Measurements from ENCODE around the gene KCNK3. TPM values are rescaled to one million over a fixed set of nuclear protein-coding genes. Genes with fewer than 3 reads are reported as not detected.

The KCNK3 gene
- total RNA-seq, 1 donor from 2014 or later, result 21.7 TPM

DNA sequence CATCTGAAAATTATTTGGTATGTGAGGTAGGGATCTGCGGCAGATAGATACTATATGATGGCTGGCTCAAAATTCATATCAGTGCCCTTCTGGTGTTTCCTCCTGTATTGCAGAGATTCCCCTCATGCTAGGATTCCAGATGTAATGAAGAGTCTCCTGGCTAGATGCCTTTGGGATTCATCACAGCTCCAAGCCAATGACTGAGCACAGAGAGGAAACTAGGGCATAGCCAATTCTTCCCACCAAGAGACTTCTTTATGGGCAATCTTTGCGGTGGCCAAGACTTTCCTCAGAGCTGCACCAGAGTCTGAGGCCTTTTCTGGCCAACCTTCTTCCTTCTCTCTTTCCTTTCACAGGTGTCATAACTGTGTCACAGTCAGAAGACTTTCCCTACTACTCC, 25.9 kb upstream of the KCNK3 start:
- peaks cover 3% of the 10 kb centered on the region for H3K9me3 Mint-ChIP-seq (ENCODE audit: unreplicated experiment)
- peaks cover 12% of the 10 kb centered on the region for H3K4me1 Mint-ChIP-seq (ENCODE audit: low read depth, unreplicated experiment)
- H3K4me3 Mint-ChIP-seq (ENCODE audit: unreplicated experiment), result no peak overlapping the region
- TF ChIP-seq, protein P1, sequence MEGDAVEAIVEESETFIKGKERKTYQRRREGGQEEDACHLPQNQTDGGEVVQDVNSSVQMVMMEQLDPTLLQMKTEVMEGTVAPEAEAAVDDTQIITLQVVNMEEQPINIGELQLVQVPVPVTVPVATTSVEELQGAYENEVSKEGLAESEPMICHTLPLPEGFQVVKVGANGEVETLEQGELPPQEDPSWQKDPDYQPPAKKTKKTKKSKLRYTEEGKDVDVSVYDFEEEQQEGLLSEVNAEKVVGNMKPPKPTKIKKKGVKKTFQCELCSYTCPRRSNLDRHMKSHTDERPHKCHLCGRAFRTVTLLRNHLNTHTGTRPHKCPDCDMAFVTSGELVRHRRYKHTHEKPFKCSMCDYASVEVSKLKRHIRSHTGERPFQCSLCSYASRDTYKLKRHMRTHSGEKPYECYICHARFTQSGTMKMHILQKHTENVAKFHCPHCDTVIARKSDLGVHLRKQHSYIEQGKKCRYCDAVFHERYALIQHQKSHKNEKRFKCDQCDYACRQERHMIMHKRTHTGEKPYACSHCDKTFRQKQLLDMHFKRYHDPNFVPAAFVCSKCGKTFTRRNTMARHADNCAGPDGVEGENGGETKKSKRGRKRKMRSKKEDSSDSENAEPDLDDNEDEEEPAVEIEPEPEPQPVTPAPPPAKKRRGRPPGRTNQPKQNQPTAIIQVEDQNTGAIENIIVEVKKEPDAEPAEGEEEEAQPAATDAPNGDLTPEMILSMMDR (IDR thresholded peaks at IDR 0.05; ENCODE audit: partially characterized antibody, unreplicated experiment), result no peak
- peaks cover 5% of the 10 kb centered on the region for H3K27me3 Mint-ChIP-seq (ENCODE audit: unreplicated experiment)
- peaks cover 14% of the 10 kb centered on the region for H3K36me3 Mint-ChIP-seq (ENCODE audit: unreplicated experiment)
- no peak overlapping the region for H3K27ac Mint-ChIP-seq (ENCODE audit: unreplicated experiment)
- no peak for DNase-seq

DNA sequence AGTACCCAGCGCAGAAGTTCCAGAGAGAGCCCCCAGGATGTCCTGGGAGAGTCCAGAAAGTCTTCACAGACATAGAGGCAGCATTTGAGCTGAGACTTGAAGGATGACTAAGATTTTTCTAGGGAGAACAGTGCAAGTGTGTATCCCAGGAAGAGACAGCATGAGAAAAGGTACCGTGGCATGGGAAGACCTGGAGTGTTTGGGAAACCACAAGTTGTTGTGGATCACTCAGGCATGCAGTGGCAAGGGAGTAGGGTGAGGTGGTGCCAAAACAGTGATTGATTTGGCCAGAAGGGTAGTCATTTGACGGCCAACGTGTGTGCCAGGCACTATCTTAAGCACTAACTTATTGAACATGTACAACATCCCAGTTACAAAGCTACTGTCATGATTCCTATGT, 24.5 kb upstream of the KCNK3 start:
- H3K4me1 Mint-ChIP-seq (ENCODE audit: low read depth, unreplicated experiment), result peaks cover 12% of the 10 kb centered on the region
- TF ChIP-seq, protein P1 (IDR thresholded peaks at IDR 0.05; ENCODE audit: partially characterized antibody, unreplicated experiment), result no peak
- DNase-seq, result no peak
- peaks cover 5% of the 10 kb centered on the region for H3K27me3 Mint-ChIP-seq (ENCODE audit: unreplicated experiment)
- H3K9me3 Mint-ChIP-seq (ENCODE audit: unreplicated experiment), result peaks cover 3% of the 10 kb centered on the region
- peaks cover 14% of the 10 kb centered on the region for H3K36me3 Mint-ChIP-seq (ENCODE audit: unreplicated experiment)
- peak overlapping the region; percentile 30 for H3K4me3 Mint-ChIP-seq (ENCODE audit: unreplicated experiment)
- no peak overlapping the region for H3K27ac Mint-ChIP-seq (ENCODE audit: unreplicated experiment)

DNA sequence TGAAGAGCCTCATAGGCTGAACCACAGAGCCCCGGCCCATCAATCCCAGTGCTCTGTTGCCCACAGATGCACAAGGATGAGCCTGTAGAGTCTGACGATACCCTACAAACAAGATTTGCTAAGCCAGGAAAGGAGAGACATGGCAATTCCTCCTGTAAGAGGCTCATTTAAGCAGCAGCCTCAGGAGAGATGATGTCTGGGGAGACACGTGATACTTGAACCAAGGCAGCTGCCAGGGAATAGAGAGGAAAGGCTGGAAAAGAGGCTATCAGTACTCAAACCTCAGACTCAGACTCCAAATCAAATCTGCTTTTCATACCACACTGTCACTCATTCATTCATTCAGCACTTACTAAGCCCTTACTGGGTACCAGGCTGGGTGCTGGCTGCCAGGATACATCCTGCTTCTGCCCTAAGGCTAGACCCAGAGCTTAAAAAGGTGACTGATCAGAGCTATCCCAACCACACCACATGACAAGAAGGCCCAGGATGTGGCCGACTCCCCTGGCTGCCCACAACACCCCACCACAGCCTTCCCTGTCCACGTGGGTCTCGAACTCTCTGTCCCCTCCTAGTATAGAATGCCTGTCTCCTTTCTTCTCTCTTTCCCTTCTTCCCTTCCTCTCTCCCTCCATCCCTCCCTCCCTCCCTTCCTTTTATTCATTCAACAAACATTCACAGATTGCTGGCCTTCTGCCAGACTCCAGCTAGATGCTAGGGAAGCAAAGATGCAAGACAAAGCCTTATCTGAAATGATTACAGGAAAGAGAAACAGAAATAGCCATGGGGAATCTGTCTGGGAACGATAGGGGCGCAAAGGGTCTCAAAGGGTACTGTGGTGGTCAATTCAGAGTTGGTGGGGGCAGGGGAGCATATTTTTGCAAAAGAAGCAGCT, 23.4 kb upstream of the KCNK3 start:
- H3K27me3 Mint-ChIP-seq (ENCODE audit: unreplicated experiment), result peaks cover 5% of the 10 kb centered on the region
- TF ChIP-seq, protein P1 (IDR thresholded peaks at IDR 0.05; ENCODE audit: partially characterized antibody, unreplicated experiment), result no peak
- peaks cover 3% of the 10 kb centered on the region for H3K9me3 Mint-ChIP-seq (ENCODE audit: unreplicated experiment)
- no peak overlapping the region for H3K4me3 Mint-ChIP-seq (ENCODE audit: unreplicated experiment)
- DNase-seq, result no peak
- peaks cover 14% of the 10 kb centered on the region for H3K36me3 Mint-ChIP-seq (ENCODE audit: unreplicated experiment)
- peaks cover 12% of the 10 kb centered on the region for H3K4me1 Mint-ChIP-seq (ENCODE audit: low read depth, unreplicated experiment)
- H3K27ac Mint-ChIP-seq (ENCODE audit: unreplicated experiment), result peak overlapping the region; percentile 53

DNA sequence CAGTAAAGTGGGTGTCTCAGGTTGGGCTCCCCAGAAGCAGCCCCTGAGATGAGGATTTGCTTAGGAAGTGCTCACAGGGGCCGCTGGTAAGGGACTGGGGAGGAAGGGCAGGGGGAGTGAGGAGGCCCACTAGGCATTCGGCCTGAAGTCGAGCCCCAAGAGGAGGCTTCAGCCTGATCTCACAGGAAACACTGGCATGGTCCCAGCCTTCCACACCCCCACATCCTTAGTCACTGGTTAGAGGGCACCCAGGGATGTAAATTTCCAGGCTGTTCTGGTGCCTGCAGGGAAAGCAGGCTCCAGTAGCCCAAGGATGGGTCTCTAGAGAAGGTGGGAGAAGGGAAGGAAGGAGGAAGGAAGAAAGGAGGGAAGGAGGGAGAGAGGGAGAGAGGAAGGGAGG, 22.4 kb upstream of the KCNK3 start:
- Mint-ChIP-seq H3K27me3 (ENCODE audit: unreplicated experiment) (peaks cover 6% of the 10 kb centered on the region), H3K4me3 (ENCODE audit: unreplicated experiment) (no peak overlapping the region), H3K4me1 (ENCODE audit: low read depth, unreplicated experiment) (peaks cover 12% of the 10 kb centered on the region), H3K9me3 (ENCODE audit: unreplicated experiment) (peaks cover 3% of the 10 kb centered on the region), H3K36me3 (ENCODE audit: unreplicated experiment) (peaks cover 14% of the 10 kb centered on the region), H3K27ac (ENCODE audit: unreplicated experiment) (no peak overlapping the region)
- TF ChIP-seq, protein P1 (IDR thresholded peaks at IDR 0.05; ENCODE audit: partially characterized antibody, unreplicated experiment), result no peak
- DNase-seq, result no peak

DNA sequence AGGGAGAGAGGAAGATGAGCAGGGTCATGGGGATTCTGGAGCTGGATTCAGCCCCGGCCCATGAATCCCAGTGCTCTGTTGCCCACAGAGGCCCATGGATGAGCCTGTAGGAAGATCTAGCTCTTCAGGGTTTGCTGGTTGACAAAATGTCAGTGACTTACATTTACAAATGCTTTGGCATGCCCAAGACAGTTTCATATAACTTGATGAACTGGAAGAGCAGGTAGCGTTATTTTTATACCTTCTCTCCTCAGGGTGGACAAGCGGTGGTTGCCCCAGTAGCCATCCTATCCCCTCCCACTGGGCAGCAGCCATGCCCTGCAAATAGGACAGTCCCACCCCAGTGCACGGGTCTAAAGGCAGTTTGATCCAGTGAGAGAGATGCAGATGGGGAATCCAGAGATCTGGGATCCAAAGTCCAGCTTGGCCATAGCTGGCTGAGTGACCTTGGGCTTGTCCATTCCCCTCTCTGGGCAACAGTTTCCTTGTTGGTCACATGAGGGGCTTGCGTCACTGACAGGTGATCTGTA, 21.5 kb upstream of the KCNK3 start:
- Mint-ChIP-seq H3K4me3 (ENCODE audit: unreplicated experiment) (no peak overlapping the region), H3K36me3 (ENCODE audit: unreplicated experiment) (peaks cover 10% of the 10 kb centered on the region), H3K27ac (ENCODE audit: unreplicated experiment) (no peak overlapping the region), H3K4me1 (ENCODE audit: low read depth, unreplicated experiment) (peaks cover 12% of the 10 kb centered on the region), H3K27me3 (ENCODE audit: unreplicated experiment) (peaks cover 6% of the 10 kb centered on the region), H3K9me3 (ENCODE audit: unreplicated experiment) (peaks cover 3% of the 10 kb centered on the region)
- DNase-seq, result no peak
- TF ChIP-seq, protein P1 (IDR thresholded peaks at IDR 0.05; ENCODE audit: partially characterized antibody, unreplicated experiment), result no peak
